SU-DHL-6 (cell line): ENCODE data around the gene RFC4.

Experiments used
- H2AFZ ChIP-seq: fragments of 200-600 bp; sonication (generic); 2 replicates; pipeline ENCODE4 v1.6.1; 2014; ENCODE audit warnings: low read depth, mild to moderate bottlenecking, moderate library complexity, mixed read lengths, antibody characterized with exemption, low read length; ENCODE audit not compliant: severe bottlenecking
- H3F3A ChIP-seq: fragments of 200-600 bp; shearing (Covaris generic); 2 replicates; pipeline ENCODE4 v1.6.0; 2016; ENCODE audit warnings: antibody characterized with exemption, mild to moderate bottlenecking; ENCODE audit not compliant: insufficient read depth
- H3K27ac ChIP-seq: fragments of 200-600 bp; sonication (generic); 2 replicates; pipeline ENCODE4 v1.5.1; 2016; ENCODE audit warnings: low read depth, mild to moderate bottlenecking, low read length, moderate library complexity, mixed read lengths
- H3K27me3 ChIP-seq: fragments of 200-600 bp; sonication (generic), shearing (Covaris generic); 2 replicates; pipeline ENCODE4 v1.6.0; 2014; ENCODE audit warnings: mild to moderate bottlenecking, low read length
- H3K36me3 ChIP-seq: fragments of 200-600 bp; sonication (generic); 2 replicates; pipeline ENCODE4 v1.6.1; 2014; ENCODE audit warnings: mild to moderate bottlenecking, low read length, mixed read lengths
- H3K4me2 ChIP-seq: fragments of 300-600, 200-600 bp; shearing (Covaris generic), sonication (generic); 2 replicates; pipeline ENCODE4 v1.6.0; 2014; ENCODE audit warnings: low read length, low read depth, mild to moderate bottlenecking; ENCODE audit not compliant: poor library complexity, severe bottlenecking
- H3K4me3 ChIP-seq: fragments of 200-600 bp; sonication (generic); 2 replicates; pipeline ENCODE4 v1.5.1; 2014; ENCODE audit warnings: antibody characterized with exemption, low read length, mild to moderate bottlenecking, mixed read lengths; ENCODE audit not compliant: insufficient read depth, poor library complexity, severe bottlenecking
- H3K79me2 ChIP-seq: fragments of 200-600 bp; sonication (generic); 2 replicates; pipeline ENCODE4 v1.6.1; 2014; ENCODE audit warnings: mild to moderate bottlenecking, low read length, moderate library complexity; ENCODE audit not compliant: insufficient read depth
- H3K9ac ChIP-seq: fragments of 200-600 bp; sonication (generic); 2 replicates; pipeline ENCODE4 v1.7.0; 2014; ENCODE audit warnings: mild to moderate bottlenecking, low read length
- H3K9me2 ChIP-seq: fragments of 200-600 bp; sonication (generic); replicated peaks from 2 replicates; pipeline ENCODE4 v1.6.1; 2014; ENCODE audit warnings: low read length; ENCODE audit not compliant: insufficient read depth
- H3K9me3 ChIP-seq: fragments of 200-600 bp; sonication (generic); 2 replicates; pipeline ENCODE4 v1.6.1; 2014; ENCODE audit warnings: low read length, mixed read lengths; ENCODE audit not compliant: insufficient read depth
- H4K20me1 ChIP-seq: fragments of 200-600 bp; sonication (generic); 2 replicates; pipeline ENCODE4 v1.6.1; 2014; ENCODE audit warnings: low read depth, mild to moderate bottlenecking, antibody characterized with exemption, low read length, moderate library complexity, mixed read lengths
- EZH2phosphoT487 ChIP-seq: fragments of 200-600 bp; sonication (generic), shearing (Covaris generic); conservative IDR thresholded peaks from 2 replicates; pipeline ENCODE4 v1.6.1; 2018; ENCODE audit warnings: mild to moderate bottlenecking, antibody characterized with exemption, low read length, moderate library complexity, mixed read lengths
- TF ChIP-seq, protein P1 (sequence below): fragments of 200-600 bp; sonication (generic); IDR thresholded peaks from one replicate; pipeline ENCODE4 v1.5.1; 2017; ENCODE audit warnings: antibody characterized with exemption, mild to moderate bottlenecking, low read length, moderate library complexity; ENCODE audit not compliant: insufficient read depth, poor library complexity, severe bottlenecking

The RFC4 gene

DNA sequence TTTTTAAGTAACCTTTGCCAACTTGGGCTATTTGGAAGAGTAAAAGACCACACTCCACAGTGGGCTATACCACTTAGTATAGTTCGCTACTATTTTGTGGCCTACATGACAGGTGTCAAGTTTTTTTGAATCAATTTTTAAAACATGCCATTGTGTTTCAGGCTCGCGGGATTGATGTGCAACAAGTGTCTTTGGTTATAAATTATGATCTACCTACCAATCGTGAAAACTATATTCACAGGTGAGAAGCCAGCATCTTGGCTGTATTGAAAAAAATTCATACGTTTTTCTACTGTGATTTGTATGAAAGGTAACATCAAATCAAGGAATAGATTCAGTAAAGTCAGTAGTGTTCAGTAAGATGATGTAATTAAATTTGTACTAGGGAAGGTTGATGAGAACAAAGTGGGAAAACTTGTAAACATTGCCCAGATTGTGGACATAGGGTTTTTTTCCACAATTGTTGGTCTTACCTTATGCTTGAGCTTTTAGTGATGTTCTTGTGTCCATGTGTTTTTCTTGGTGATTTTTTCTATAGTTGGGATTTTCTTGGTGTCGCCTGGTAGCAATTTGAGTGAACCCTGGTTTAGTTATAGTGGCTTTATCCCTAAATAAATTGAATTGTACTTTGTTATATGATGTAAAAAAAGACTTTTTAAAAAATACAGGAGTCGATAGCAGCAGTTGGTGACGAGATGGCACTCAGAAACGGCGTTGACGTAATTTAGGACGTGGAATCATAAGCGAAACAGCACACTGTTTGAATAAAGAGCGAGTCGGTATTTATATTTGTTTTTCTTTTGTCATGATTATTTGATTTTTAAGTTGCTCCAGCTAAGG is 18.4 kb downstream of the RFC4 start:
- peaks cover 44% of the 10 kb centered on the region for H4K20me1 ChIP-seq
- H3K27me3 ChIP-seq: no peaks in the 10 kb centered on the region
- H3K79me2 ChIP-seq: peaks cover 42% of the 10 kb centered on the region
- TF ChIP-seq, protein P1, sequence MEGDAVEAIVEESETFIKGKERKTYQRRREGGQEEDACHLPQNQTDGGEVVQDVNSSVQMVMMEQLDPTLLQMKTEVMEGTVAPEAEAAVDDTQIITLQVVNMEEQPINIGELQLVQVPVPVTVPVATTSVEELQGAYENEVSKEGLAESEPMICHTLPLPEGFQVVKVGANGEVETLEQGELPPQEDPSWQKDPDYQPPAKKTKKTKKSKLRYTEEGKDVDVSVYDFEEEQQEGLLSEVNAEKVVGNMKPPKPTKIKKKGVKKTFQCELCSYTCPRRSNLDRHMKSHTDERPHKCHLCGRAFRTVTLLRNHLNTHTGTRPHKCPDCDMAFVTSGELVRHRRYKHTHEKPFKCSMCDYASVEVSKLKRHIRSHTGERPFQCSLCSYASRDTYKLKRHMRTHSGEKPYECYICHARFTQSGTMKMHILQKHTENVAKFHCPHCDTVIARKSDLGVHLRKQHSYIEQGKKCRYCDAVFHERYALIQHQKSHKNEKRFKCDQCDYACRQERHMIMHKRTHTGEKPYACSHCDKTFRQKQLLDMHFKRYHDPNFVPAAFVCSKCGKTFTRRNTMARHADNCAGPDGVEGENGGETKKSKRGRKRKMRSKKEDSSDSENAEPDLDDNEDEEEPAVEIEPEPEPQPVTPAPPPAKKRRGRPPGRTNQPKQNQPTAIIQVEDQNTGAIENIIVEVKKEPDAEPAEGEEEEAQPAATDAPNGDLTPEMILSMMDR: no peak
- TF ChIP-seq EZH2phosphoT487: no peak
- H3K9me3 ChIP-seq: no peaks in the 10 kb centered on the region
- H3K36me3 ChIP-seq: peaks cover 79% of the 10 kb centered on the region
- no peaks in the 10 kb centered on the region for H3K9me2 ChIP-seq
- no peak overlapping the region for H3K27ac ChIP-seq
- no peak overlapping the region for H3K4me3 ChIP-seq
- no peak overlapping the region for H3K9ac ChIP-seq
- peaks cover 98% of the 10 kb centered on the region for H3F3A ChIP-seq
- peak overlapping the region; percentile 1 for H3K4me2 ChIP-seq
- no peak overlapping the region for H2AFZ ChIP-seq

DNA sequence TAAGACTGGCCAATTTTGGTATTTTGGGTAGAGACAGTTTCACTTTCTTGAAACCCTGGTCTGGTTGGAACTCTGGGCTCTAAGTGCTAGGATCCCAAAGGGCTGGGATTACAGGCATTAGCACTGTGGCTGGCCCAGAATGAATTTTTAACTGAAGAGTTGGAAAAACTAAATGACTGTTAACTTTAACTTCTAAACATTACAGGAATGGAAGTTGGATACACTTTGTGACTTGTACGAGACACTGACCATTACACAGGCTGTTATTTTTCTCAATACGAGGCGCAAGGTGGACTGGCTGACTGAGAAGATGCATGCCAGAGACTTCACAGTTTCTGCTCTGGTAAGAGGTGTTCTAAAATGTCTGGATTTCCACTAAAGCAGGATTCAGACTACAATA is 19.4 kb downstream of the RFC4 start:
- Histone ChIP-seq H3K9me2 (no peaks in the 10 kb centered on the region), H3F3A (peaks cover 98% of the 10 kb centered on the region), H3K36me3 (peaks cover 70% of the 10 kb centered on the region), H3K4me2 (peak overlapping the region; percentile 83), H3K27me3 (no peaks in the 10 kb centered on the region), H3K4me3 (no peak overlapping the region), H3K9ac (peak overlapping the region; percentile 100; the same call in 1 of the 2 replicates), H2AFZ (no peak overlapping the region), H3K27ac (peak overlapping the region; percentile 8; the same call in 1 of the 2 replicates), H3K9me3 (no peaks in the 10 kb centered on the region), H4K20me1 (peaks cover 44% of the 10 kb centered on the region), H3K79me2 (peaks cover 42% of the 10 kb centered on the region)
- TF ChIP-seq, protein P1: no peak
- TF ChIP-seq EZH2phosphoT487: no peak

DNA sequence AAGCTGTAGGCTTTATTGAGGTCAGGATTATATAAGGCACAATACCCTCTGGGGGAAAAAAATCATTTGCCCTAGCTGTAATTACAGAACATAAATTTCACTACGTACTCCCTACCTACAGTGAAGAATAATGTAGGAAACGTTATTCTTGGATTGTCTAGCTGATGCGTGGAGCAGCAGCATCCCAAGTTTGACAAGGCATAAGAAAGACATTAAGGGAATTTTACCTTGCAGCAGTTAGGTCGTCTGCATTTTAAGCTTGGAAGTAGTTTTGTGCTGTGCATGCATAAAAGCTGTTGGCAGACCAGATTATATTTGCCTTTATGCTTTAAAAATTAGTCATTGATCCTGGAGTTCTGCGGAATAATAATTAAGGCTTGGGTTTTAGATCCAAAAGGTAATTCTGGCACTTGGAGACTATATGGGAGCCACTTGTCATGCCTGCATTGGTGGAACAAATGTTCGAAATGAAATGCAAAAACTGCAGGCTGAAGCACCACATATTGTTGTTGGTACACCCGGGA is 20.7 kb downstream of the RFC4 start:
- Histone ChIP-seq H3K9me3 (no peaks in the 10 kb centered on the region), H2AFZ (no peak overlapping the region), H3K36me3 (peaks cover 64% of the 10 kb centered on the region), H3F3A (peaks cover 88% of the 10 kb centered on the region), H3K4me2 (peak overlapping the region; percentile 83), H3K9ac (peak overlapping the region; percentile 100), H3K27me3 (no peaks in the 10 kb centered on the region), H3K79me2 (peaks cover 42% of the 10 kb centered on the region), H3K9me2 (no peaks in the 10 kb centered on the region), H3K4me3 (peak overlapping the region; percentile 100), H3K27ac (peak overlapping the region; percentile 98), H4K20me1 (peaks cover 44% of the 10 kb centered on the region)
- TF ChIP-seq, protein P1: no peak
- no peak for TF ChIP-seq EZH2phosphoT487
